ENCODE measurements around the gene FNDC11.

The FNDC11 gene

DNA sequence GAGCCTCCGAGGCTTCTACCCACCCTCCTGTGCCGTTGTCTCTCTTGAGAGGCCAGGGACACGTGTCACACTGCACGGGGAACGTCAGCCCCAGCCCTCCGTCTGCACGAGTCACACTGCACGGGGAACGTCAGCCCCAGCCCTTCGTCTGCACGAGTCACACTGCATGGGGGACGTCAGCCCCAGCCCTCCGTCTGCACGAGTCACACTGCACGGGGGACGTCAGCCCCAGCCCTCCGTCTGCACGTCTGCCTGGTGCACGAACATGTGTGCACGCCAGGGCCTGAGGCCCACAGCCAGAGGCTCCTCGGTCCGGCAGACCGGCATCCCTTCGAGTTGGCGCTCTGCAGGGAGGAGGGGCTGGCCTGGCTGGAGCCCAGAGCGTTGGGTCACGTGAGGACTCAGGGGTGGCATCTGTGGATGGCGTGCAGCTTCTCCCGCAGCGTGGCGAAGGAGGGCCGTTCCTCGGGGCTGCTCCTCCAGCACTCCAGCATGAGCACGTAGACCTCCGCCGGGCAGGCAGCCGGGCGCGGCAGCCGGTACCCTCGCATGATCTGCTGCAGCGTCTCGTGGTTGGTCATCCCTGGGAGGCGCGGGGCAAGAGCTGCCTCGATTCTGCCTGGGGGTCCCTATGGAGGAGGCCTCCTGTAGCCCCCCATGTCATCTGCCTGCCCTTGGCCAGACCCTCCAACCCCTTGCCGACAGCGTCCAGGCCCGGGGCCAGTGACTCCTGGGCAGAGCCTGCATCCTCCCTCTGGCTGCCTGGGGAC is 13.4 kb upstream of the FNDC11 start:
- no peak for DNase-seq

DNA sequence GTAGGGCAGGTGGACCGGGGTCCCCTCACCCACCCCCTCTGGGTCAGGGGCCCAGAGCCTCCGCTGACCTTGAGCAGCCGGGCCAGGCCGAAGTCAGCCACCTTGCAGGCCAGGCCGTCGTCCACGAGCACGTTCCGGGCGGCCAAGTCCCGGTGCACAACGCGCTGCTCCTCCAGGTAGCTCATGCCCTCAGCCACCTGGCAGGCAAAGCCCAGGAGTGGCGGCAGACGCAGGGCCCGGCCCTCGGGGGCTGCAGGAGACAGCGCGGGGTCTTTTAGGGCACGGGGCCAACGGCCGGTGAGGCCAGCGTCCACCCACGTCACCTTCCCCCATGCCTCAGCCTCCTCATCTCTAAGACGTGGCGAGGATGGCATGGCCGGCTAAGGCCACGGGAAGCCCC is 12.6 kb upstream of the FNDC11 start:
- no peak for DNase-seq

DNA sequence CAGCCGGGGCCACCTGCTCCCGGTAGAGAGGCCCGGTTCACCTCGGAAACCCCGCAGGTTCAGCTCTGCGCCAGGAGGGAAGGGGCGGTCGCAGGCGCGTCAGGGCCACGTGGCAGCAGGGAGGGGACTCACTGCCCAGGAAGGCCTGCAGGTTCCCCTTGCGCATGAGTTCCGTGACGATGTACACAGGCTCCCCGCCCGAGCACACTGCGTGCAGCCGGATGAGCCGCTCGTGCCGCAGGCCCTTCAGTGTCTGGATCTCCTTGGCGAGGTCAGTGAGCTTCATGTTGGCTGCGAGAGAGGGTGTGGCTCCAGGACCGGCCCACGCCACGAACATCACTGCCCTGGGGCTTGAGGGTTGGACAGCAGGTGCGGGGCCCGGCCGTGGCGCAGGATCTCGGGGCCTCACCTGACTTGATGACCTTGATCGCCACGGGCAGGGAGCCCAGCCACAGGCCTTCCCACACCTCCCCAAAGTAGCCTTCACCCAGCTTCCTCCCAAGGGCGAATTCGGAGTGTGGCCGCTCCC is 11.9 kb upstream of the FNDC11 start:
- no peak for DNase-seq

DNA sequence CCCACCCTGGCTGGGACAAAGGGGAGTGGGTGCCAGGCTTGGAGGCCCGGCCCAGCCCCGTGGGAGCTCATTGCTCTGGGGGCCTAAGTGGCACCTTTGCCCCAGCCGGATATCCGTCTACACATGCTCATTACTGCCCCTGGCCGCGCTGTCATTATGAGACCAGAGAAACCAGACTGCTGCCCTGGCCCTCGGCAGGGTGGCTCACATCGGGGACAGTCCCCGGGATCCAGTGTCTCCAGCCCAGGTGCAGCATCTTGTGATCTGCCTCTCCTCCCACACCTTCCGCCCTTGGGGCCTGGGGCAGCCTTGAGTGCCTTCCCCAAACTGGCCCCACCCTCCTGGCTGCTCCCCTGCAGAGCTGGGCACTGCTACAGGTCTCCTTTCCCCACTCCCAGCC is 11.3 kb upstream of the FNDC11 start:
- no peak for DNase-seq

GRCh38 chr20:63543131-63543530 is 10.8 kb upstream of the FNDC11 start:
- no peak for DNase-seq

DNA sequence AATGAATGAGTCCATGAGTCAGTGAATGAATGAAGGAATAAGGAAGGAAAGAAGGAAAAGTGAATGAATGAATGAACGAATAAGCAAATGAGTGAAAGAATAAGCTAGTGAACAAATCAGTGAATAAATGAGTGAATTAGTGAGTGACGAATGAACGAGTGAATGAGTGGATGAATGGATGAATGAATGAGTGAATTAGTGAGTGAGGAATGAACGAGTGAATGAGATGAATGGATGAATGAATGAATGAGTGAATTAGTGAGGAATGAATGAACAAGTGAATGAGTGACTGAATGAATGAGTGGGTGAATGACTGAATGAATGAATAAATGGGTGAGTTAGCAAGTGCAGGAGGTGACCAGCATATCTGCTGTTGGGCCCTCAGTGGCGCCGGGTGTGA is 10.2 kb upstream of the FNDC11 start:
- no peak for DNase-seq

GRCh38 chr20:63544241-63544957 is 9.6 kb upstream of the FNDC11 start:
- no peak for DNase-seq

GRCh38 chr20:63544958-63545516 is 8.9 kb upstream of the FNDC11 start:
- no peak for DNase-seq

DNA sequence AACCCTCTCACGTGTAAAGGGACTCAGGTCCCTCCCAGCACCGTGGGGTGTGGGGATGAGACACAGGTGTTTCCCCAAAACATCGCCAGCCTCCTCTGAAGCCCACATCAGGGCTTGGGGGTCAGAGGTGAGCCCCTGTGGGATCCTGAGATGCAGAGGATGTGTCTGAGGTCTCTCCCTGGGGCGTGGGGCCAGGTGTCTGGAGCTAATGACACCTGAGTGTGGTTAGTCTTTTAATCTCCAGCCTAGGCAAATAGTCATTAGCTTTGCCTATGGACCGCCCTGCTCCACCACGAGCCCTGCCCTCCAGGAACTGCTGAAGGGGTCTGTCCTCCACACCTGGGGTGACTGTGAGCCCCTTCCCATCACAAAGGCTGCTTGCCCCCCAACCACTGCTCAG is 8.1 kb upstream of the FNDC11 start:
- no peak for DNase-seq

- no peak for DNase-seq
Observed at GRCh38 chr20:63546256-63546955, 7.6 kb upstream of the FNDC11 start.

GRCh38 chr20:63546956-63547724 is 6.8 kb upstream of the FNDC11 start:
- DNase-seq, result no peak

- DNase-seq, result no peak
Observed at GRCh38 chr20:63547725-63548480, 6.1 kb upstream of the FNDC11 start, which contains the start of gene SRMS. Gene SRMS, minus strand, starts transcription at chr20:63547749. Its CDS starts 286 bp downstream, at chr20:63547463.

DNA sequence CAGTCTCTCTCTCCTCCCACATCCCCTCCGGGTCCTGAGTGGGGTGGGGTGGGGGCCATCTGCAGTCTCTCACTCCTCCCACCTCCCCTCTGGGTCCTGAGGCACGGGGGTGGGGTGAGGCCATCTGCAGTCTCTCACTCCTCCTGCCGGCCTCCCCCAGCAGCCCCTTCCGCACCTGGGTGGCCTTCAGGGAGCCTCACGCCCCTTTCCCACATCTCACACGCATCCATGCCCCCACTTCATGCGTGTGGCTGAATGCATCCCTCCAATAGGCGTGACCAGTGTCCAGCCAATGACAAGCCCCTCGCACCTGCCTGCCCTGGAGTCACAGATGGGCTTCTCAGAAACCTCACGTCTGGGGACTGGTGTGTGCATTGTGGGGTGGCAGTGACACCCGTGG is 5.4 kb upstream of the FNDC11 start:
- no peak for DNase-seq

DNA sequence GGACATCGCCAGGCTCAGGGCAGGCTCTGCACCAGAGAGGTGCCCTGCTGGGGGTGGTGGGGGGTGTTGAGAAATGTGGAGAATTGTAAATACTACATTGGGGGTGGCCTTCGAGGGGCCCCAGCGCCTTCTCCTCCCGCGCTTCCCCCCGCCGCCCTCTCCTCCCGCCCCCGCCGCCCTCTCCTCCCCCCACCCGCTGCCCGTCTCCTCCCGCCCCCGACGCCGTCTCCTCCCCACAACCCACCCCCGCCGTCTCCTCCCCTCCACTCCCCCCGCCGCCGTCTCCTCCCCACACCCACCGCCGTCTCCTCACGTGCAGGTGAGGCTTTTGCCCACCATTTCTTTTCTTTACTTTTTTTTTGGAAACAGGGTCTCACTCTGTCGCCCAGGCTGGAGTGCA is 4.9 kb upstream of the FNDC11 start:
- DNase-seq, result no peak

DNA sequence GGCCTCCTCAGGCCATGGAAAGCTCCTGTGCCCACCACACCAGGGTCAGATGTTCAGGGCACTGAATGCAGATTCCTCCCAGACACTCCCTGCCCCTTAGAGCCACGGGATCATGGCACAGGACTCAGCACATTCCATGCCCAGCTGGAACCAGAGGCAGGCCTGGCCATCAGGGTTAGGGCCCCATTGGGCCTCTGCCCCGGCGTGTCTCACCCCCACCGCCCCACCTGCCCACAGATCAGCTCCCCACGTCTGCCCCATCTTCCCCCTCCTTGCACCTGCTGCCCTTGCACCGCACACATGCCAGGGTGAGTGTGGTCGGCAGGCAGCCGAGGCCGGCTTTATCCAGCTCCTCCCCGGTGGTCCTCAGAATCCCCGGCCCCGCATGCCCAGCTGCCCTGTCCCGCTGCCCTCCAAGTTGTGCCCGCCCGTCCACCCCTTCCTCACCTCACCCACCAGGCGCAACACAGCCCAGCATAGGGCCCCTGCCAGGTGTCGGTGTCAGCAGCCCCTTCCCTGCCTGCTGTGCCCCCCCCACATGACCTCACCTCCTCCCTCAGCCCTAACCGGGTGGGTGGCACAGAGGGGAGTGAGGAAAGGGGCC is 4.2 kb upstream of the FNDC11 start:
- no peak for DNase-seq

- DNase-seq, result no peak
Observed at GRCh38 chr20:63551068-63551467, 2.9 kb upstream of the FNDC11 start.

DNA sequence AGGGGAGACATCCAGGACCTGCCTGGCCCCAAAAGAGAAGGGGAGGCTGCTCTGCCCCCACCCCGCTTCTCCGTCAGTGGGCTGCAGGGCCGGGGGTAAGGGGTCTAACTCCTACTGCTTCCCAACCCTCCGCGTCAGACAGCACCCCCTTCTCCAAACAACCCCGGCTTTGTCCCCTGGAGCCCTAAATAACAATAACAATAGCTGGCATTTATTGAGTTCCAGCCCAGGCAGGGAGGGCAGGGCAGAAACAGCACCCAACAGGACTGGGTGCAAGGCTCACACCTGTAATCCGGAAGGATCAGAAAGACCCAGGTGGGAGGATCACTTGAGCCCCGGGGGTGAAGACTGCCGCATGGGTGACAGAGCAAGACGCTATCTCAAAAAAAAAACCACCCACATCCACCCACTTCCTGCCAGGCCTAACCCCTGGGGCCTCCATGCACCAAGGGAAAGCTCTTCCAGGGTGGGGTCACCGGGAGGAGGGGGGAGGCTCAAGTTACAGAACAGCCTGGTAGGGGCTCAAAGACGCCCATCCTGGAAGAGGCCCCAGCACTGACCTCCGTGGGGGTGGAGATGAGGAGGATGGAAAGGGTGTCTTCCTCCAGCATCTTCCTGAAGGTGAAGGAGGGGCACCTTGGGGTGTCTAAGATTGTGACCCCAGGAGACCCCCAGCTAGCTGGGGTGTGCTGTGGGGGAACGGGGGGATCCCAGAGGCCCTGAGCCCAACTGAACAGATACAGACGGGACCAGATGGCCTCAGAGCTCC is 1.3 kb upstream of the FNDC11 start:
- DNase-seq, result peak; percentile 81

- DNase-seq, result peak; percentile 87
Observed at GRCh38 chr20:63553251-63553932, 567 bp upstream of the FNDC11 start.

Data from central memory CD4-positive, alpha-beta T cell (primary cell).